DOHH2 (cell line): Measurements from ENCODE around the gene LRRC23.
A peak's percentile ranks its signal among the peaks of the same experiment; 100 is the strongest.

Source experiments
- H3F3A ChIP-seq: fragments of 200-600 bp; sonication (generic), shearing (Covaris generic); 2 replicates; pipeline ENCODE4 v1.6.0; 2016; ENCODE audit warnings: antibody characterized with exemption, mild to moderate bottlenecking; ENCODE audit not compliant: control insufficient read depth, insufficient read depth
- H3K27ac ChIP-seq: fragments of 200-600 bp; sonication (generic); 2 replicates; pipeline ENCODE4 v1.5.1; 2014; ENCODE audit warnings: low read depth, mild to moderate bottlenecking, low read length, moderate library complexity
- H3K27me3 ChIP-seq: fragments of 200-600 bp; sonication (generic); 2 replicates; pipeline ENCODE4 v1.6.1; 2014; ENCODE audit warnings: mild to moderate bottlenecking, low read length, mixed read lengths; ENCODE audit not compliant: control insufficient read depth
- H3K36me3 ChIP-seq: fragments of 200-600 bp; sonication (generic); 2 replicates; pipeline ENCODE4 v1.6.1; 2014; ENCODE audit warnings: mild to moderate bottlenecking, low read length, moderate library complexity, mixed read lengths; ENCODE audit not compliant: control insufficient read depth
- H3K4me1 ChIP-seq: fragments of 200-600 bp; sonication (generic); 2 replicates; pipeline ENCODE4 v1.6.1; 2014; ENCODE audit warnings: mild to moderate bottlenecking, low read length, mixed read lengths; ENCODE audit not compliant: control insufficient read depth
- H3K4me2 ChIP-seq: fragments of 200-600 bp; sonication (generic); 2 replicates; pipeline ENCODE4 v1.6.0; 2014; ENCODE audit warnings: mild to moderate bottlenecking, low read length, moderate library complexity
- H3K4me3 ChIP-seq: fragments of 200-600 bp; sonication (generic); 2 replicates; pipeline ENCODE4 v1.5.1; 2014; ENCODE audit warnings: mild to moderate bottlenecking, low read length, mixed read lengths
- H3K79me2 ChIP-seq: fragments of 200-600 bp; sonication (generic); 2 replicates; pipeline ENCODE4 v1.6.1; 2014; ENCODE audit warnings: mild to moderate bottlenecking, low read length, mixed read lengths; ENCODE audit not compliant: control insufficient read depth
- H3K9me2 ChIP-seq: fragments of 200-600 bp; sonication (generic); replicated peaks from 2 replicates; pipeline ENCODE4 v1.6.1; 2014; ENCODE audit warnings: mild to moderate bottlenecking, low read length, mixed read lengths; ENCODE audit not compliant: control insufficient read depth
- H3K9me3 ChIP-seq: fragments of 200-600 bp; sonication (generic); 2 replicates; pipeline ENCODE4 v1.6.1; 2014; ENCODE audit warnings: antibody characterized with exemption, low read length, mixed read lengths; ENCODE audit not compliant: control insufficient read depth, insufficient read depth
- H4K20me1 ChIP-seq: fragments of 200-600 bp; sonication (generic); 2 replicates; pipeline ENCODE4 v1.6.0; 2014; ENCODE audit warnings: low read depth, mild to moderate bottlenecking, antibody characterized with exemption, low read length, moderate library complexity; ENCODE audit not compliant: control insufficient read depth, insufficient read depth
- EZH2phosphoT487 ChIP-seq: fragments of 200-600 bp; sonication (generic); IDR thresholded peaks from 2 replicates; pipeline ENCODE4 v1.6.1; 2017; ENCODE audit warnings: borderline replicate concordance, mild to moderate bottlenecking, antibody characterized with exemption, low read length, moderate library complexity, mixed read lengths
- TF ChIP-seq, protein P1 (sequence below): fragments of 200-600 bp; sonication (generic); IDR thresholded peaks from one replicate; pipeline ENCODE4 v1.5.1; 2014; ENCODE audit warnings: antibody characterized with exemption, mild to moderate bottlenecking, low read depth, low read length; ENCODE audit not compliant: poor library complexity, severe bottlenecking

Gene LRRC23, protein sequence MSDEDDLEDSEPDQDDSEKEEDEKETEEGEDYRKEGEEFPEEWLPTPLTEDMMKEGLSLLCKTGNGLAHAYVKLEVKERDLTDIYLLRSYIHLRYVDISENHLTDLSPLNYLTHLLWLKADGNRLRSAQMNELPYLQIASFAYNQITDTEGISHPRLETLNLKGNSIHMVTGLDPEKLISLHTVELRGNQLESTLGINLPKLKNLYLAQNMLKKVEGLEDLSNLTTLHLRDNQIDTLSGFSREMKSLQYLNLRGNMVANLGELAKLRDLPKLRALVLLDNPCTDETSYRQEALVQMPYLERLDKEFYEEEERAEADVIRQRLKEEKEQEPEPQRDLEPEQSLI

DNA sequence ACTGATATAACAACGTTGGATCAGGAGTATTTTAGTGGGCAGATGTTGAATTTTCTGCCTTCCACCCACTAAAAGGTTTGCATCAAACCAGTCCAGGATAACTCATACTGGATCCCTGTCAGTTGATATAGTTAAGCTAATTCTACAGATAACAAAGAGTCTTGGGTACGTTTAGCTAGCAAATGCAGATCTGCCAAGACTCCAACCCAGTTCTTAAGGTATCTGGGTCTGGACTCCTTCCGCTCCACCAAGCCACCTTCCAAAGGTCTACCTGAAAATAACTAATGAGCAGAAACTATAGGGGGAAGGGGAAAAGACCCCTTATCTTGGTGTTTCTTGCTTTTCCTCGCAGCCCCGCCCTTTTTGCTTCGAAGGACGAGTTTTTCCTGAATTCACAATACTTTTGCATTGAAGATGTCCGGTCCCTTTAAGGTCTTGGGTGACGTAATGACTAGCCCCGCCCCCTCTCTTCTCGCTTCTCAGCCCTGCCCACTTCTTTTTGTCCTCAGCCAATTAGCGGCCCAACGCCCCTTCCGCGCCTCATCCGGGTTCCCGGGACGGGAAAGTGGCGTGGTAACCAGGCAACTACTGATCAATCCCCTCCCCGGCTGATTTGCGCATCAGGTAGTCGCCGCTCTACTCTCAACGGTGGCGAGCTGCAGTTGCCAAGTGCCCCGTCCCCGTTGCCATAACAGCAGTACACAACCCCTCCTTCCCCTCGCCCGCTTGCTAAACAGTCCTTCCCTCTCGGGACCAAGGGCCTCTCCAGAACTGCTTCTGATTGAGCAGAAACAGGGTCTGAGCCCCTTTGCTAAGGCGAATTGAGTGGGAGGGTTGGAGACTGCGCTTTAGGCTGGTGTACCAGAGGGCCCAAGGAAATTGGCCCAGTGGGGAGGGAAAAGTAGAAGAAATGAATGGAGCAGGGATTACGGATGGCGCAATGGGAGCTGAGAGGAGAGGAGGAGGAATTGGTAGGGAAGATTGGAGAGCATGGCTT, at the start of gene LRRC23:
Gene LRRC23 (plus strand): TSS at position 543 of the 997 bp plus-strand sequence. CDS start 812 bp downstream, outside the sequence.
- Histone ChIP-seq H3K4me3 (peak within 1 kb of the TSS; percentile 82), H3K9me3 (no peaks in the 10 kb centered on the region), H3K27ac (no peak within 1 kb of the TSS), H3K9me2 (no peaks in the 10 kb centered on the region), H3K79me2 (no peaks in the 10 kb centered on the region), H3K4me1 (peaks cover 19% of the 10 kb centered on the region), H3F3A (no peaks in the 10 kb centered on the region), H3K4me2 (peak within 1 kb of the TSS; percentile 88), H4K20me1 (no peaks in the 10 kb centered on the region), H3K36me3 (no peaks in the 10 kb centered on the region), H3K27me3 (no peaks in the 10 kb centered on the region)
- TF ChIP-seq EZH2phosphoT487 = no peak
- TF ChIP-seq, protein P1, sequence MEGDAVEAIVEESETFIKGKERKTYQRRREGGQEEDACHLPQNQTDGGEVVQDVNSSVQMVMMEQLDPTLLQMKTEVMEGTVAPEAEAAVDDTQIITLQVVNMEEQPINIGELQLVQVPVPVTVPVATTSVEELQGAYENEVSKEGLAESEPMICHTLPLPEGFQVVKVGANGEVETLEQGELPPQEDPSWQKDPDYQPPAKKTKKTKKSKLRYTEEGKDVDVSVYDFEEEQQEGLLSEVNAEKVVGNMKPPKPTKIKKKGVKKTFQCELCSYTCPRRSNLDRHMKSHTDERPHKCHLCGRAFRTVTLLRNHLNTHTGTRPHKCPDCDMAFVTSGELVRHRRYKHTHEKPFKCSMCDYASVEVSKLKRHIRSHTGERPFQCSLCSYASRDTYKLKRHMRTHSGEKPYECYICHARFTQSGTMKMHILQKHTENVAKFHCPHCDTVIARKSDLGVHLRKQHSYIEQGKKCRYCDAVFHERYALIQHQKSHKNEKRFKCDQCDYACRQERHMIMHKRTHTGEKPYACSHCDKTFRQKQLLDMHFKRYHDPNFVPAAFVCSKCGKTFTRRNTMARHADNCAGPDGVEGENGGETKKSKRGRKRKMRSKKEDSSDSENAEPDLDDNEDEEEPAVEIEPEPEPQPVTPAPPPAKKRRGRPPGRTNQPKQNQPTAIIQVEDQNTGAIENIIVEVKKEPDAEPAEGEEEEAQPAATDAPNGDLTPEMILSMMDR = no peak

- H3K79me2 ChIP-seq = peaks cover 37% of the 10 kb centered on the region
- H3K27me3 ChIP-seq = no peaks in the 10 kb centered on the region
- no peaks in the 10 kb centered on the region for H3K9me3 ChIP-seq
- peaks cover 70% of the 10 kb centered on the region for H3K36me3 ChIP-seq
- no peak overlapping the region for H3K27ac ChIP-seq
- H3F3A ChIP-seq = no peaks in the 10 kb centered on the region; the same call in 1 of the 2 replicates
- H3K4me3 ChIP-seq = no peak overlapping the region
- no peak overlapping the region for H3K4me2 ChIP-seq
- no peaks in the 10 kb centered on the region for H4K20me1 ChIP-seq
- H3K9me2 ChIP-seq = no peaks in the 10 kb centered on the region
- TF ChIP-seq EZH2phosphoT487 = no peak
- TF ChIP-seq, protein P1 = no peak
- H3K4me1 ChIP-seq = peaks cover 17% of the 10 kb centered on the region
Measured at GRCh38 chr12:6855322-6855721, 49.3 kb upstream of the LRRC23 start.

- Histone ChIP-seq H3K27me3 (no peaks in the 10 kb centered on the region), H3K4me1 (peaks cover 4% of the 10 kb centered on the region), H3K4me2 (no peak overlapping the region), H3K36me3 (peaks cover 89% of the 10 kb centered on the region), H3K9me2 (no peaks in the 10 kb centered on the region), H3K4me3 (no peak overlapping the region), H3K9me3 (no peaks in the 10 kb centered on the region), H3K79me2 (peaks cover 16% of the 10 kb centered on the region), H3F3A (no peaks in the 10 kb centered on the region), H4K20me1 (no peaks in the 10 kb centered on the region), H3K27ac (no peak overlapping the region)
- TF ChIP-seq, protein P1 = no peak
- no peak for TF ChIP-seq EZH2phosphoT487
Measured at GRCh38 chr12:6858799-6859198, 45.8 kb upstream of the LRRC23 start.
